ENCODE data around the gene GALNT16.

DNA sequence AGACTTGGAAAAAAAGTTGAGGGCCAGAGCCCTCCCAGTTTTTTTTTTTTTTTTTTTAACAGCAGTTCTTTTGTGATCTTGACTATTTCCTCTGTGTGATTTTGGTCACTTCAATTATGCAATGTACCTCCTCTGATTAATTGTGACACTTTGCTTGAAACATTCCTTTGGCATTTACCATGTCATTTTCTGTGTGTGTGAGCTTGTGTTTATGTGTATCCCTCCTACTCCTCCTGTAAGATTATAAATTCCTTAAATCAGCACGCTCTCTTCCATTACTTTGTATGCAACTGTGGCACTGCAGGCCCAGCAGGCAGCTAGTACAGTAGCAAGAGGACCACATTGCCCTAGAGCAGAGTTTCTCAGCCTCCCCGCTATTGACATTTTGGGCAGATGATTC, 33.2 kb upstream of the GALNT16 start:
- TF ChIP-seq, protein P1, sequence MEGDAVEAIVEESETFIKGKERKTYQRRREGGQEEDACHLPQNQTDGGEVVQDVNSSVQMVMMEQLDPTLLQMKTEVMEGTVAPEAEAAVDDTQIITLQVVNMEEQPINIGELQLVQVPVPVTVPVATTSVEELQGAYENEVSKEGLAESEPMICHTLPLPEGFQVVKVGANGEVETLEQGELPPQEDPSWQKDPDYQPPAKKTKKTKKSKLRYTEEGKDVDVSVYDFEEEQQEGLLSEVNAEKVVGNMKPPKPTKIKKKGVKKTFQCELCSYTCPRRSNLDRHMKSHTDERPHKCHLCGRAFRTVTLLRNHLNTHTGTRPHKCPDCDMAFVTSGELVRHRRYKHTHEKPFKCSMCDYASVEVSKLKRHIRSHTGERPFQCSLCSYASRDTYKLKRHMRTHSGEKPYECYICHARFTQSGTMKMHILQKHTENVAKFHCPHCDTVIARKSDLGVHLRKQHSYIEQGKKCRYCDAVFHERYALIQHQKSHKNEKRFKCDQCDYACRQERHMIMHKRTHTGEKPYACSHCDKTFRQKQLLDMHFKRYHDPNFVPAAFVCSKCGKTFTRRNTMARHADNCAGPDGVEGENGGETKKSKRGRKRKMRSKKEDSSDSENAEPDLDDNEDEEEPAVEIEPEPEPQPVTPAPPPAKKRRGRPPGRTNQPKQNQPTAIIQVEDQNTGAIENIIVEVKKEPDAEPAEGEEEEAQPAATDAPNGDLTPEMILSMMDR (conservative IDR thresholded peaks at IDR 0.05; ENCODE audit: low read depth, low read length) = no peak
- TF ChIP-seq EZH2phosphoT487 (IDR thresholded peaks at IDR 0.05; ENCODE audit: borderline replicate concordance, low read length) (no peak), EZH2 (IDR thresholded peaks at IDR 0.05; ENCODE audit: low read length, unreplicated experiment) (no peak)

Measured in PC-3 (cell line).